ENCODE results near the gene LTBP1.

The LTBP1 gene

GRCh38 chr2:32960647-32961403 is 14.1 kb downstream of the LTBP1 start:
- Histone ChIP-seq H3K4me1 (ENCODE audit: insufficient read depth, poor library complexity, severe bottlenecking) (no peaks in the 10 kb centered on the region), H3K36me3 (ENCODE audit: low read depth) (no peaks in the 10 kb centered on the region), H3K27ac (ENCODE audit: poor library complexity, severe bottlenecking) (no peak overlapping the region), H3K27me3 (ENCODE audit: insufficient read depth, poor library complexity, severe bottlenecking) (no peaks in the 10 kb centered on the region), H3K9me3 (ENCODE audit: severe bottlenecking) (no peaks in the 10 kb centered on the region), H3K4me3 (ENCODE audit: severe bottlenecking) (no peak overlapping the region)
- no peak for DNase-seq (ENCODE audit: low spot score)
- ATAC-seq (ENCODE audit: low read depth): no peak
- TF ChIP-seq CTCF (IDR thresholded peaks at IDR 0.05; ENCODE audit: poor library complexity, severe bottlenecking): no peak

GRCh38 chr2:32962690-32963089 is 15.9 kb downstream of the LTBP1 start:
- no peak for TF ChIP-seq CTCF (IDR thresholded peaks at IDR 0.05; ENCODE audit: poor library complexity, severe bottlenecking)
- ATAC-seq (ENCODE audit: low read depth): no peak
- Histone ChIP-seq H3K4me1 (ENCODE audit: insufficient read depth, poor library complexity, severe bottlenecking) (no peaks in the 10 kb centered on the region), H3K27ac (ENCODE audit: poor library complexity, severe bottlenecking) (no peak overlapping the region), H3K36me3 (ENCODE audit: low read depth) (no peaks in the 10 kb centered on the region), H3K27me3 (ENCODE audit: insufficient read depth, poor library complexity, severe bottlenecking) (no peaks in the 10 kb centered on the region), H3K9me3 (ENCODE audit: severe bottlenecking) (no peaks in the 10 kb centered on the region), H3K4me3 (ENCODE audit: severe bottlenecking) (no peak overlapping the region)
- DNase-seq (ENCODE audit: low spot score): no peak

- Histone ChIP-seq H3K9me3 (ENCODE audit: severe bottlenecking) (no peaks in the 10 kb centered on the region), H3K4me1 (ENCODE audit: insufficient read depth, poor library complexity, severe bottlenecking) (no peaks in the 10 kb centered on the region), H3K27me3 (ENCODE audit: insufficient read depth, poor library complexity, severe bottlenecking) (no peaks in the 10 kb centered on the region), H3K4me3 (ENCODE audit: severe bottlenecking) (no peak overlapping the region), H3K27ac (ENCODE audit: poor library complexity, severe bottlenecking) (no peak overlapping the region), H3K36me3 (ENCODE audit: low read depth) (no peaks in the 10 kb centered on the region)
- DNase-seq (ENCODE audit: low spot score): no peak
- TF ChIP-seq CTCF (IDR thresholded peaks at IDR 0.05; ENCODE audit: poor library complexity, severe bottlenecking): no peak
- ATAC-seq (ENCODE audit: low read depth): no peak
These were observed 17.2 kb downstream of the LTBP1 start for GRCh38 chr2:32963941-32964340.

GRCh38 chr2:32965523-32966171 is 18.9 kb downstream of the LTBP1 start:
- TF ChIP-seq CTCF (IDR thresholded peaks at IDR 0.05; ENCODE audit: poor library complexity, severe bottlenecking): no peak
- no peaks in the 10 kb centered on the region for H3K36me3 ChIP-seq (ENCODE audit: low read depth)
- H3K4me3 ChIP-seq (ENCODE audit: severe bottlenecking): no peak overlapping the region
- ATAC-seq (ENCODE audit: low read depth) (no peak), DNase-seq (ENCODE audit: low spot score) (no peak)
- no peaks in the 10 kb centered on the region for H3K9me3 ChIP-seq (ENCODE audit: severe bottlenecking)
- H3K27me3 ChIP-seq (ENCODE audit: insufficient read depth, poor library complexity, severe bottlenecking): no peaks in the 10 kb centered on the region
- H3K4me1 ChIP-seq (ENCODE audit: insufficient read depth, poor library complexity, severe bottlenecking): no peaks in the 10 kb centered on the region
- no peak overlapping the region for H3K27ac ChIP-seq (ENCODE audit: poor library complexity, severe bottlenecking)

Measured in RWPE2 (cell line).